Psoas muscle (tissue), 8 donors: Measurements from ENCODE around the gene TTC24. TPM values are rescaled to one million over a fixed set of nuclear protein-coding genes. Genes with fewer than 3 reads are reported as not detected.
A peak's percentile ranks its signal among the peaks of the same experiment; 100 is the strongest.

Source experiments
- ATAC-seq, 4 donors: fragments of 200-7000 bp; cut with Tn5 transposase; one replicate each; pipeline ENCODE4 v1.9.1; 2020; ENCODE audit warnings: moderate library complexity in 3 of 4, mild to moderate bottlenecking in 2 of 4
- DNase-seq, 2 donors: peaks; one replicate each; pipeline ENCODE4 v3.0.0-alpha.2; 2020
- H3K27ac ChIP-seq: fragments of 200-600 bp; one replicate; pipeline ENCODE4 v1.8.0; 2022
- H3K27me3 ChIP-seq, 3 donors: fragments of 200-600 bp in 1 of 3; one replicate each; pipeline versions ENCODE4 v1.6.1 to v1.8.0; 2013 to 2022; ENCODE audit warnings: low read length in 2 of 3, mild to moderate bottlenecking in 2 of 3, moderate library complexity in 1 of 3; ENCODE audit not compliant: insufficient read depth in 3 of 3
- H3K36me3 ChIP-seq, 2 donors: fragments of 200-600 bp in 1 of 2; one replicate each; pipeline versions ENCODE4 v1.6.1 to v1.8.0; 2013 to 2022; ENCODE audit warnings: low read depth in 1 of 2, mild to moderate bottlenecking in 1 of 2, moderate library complexity in 1 of 2; ENCODE audit not compliant: insufficient read depth in 1 of 2
- H3K4me1 ChIP-seq: fragments of 200-600 bp; one replicate; pipeline ENCODE4 v1.8.0; 2022
- H3K4me3 ChIP-seq: fragments of 200-600 bp; one replicate; pipeline ENCODE4 v1.8.0; 2022; ENCODE audit warnings: mild to moderate bottlenecking
- H3K9me3 ChIP-seq: fragments of 200-600 bp; one replicate; pipeline ENCODE4 v1.8.0; 2022
- WGBS, 3 donors: extraction: QIAGEN DNeasy Blood & Tissue Kit; methylation state at CpG; one replicate each; pipeline versions ENCODE4 v1.1.6 to v1.1.7; 2013; 5-methylcytosine and 5-hydroxymethylcytosine counted together
- intact Hi-C, 2 donors: fragments of 100-400 bp; cut with DNase I; formaldehyde crosslinking; loops; one replicate each; pipeline versions ENCODE4 v1.11.0 to v1.14.2; 2022
- polyA plus RNA-seq, 3 donors: library from polyadenylated mRNA; stranded (reverse); fragments of 200-250 nt; gene quantifications; one replicate each; pipeline ENCODE4 v1.2.3, GENCODE V29; 2013
- total RNA-seq, 4 donors: library from RNA; stranded (reverse); fragmentation: NEBNext Ultra II Directional in 2 of 4; extraction: Animal tissue kit (Norgen Biotek cat#: 25700) in 2 of 4; gene quantifications; one replicate each; pipeline versions ENCODE4 v1.2.1 to v1.2.4, GENCODE V29; 2021 to 2023
- TF ChIP-seq, protein P1 (sequence below): fragments of 200-600 bp; IDR thresholded peaks from one replicate; pipeline ENCODE4 v1.8.0; 2022; ENCODE audit warnings: antibody characterized with exemption
- donor health status: healthy with polysubstance abuse.
- donor health status: DM: no; HTN: no; CAD: no; lungs with moderate emphysema.
- donor health status: Bipolar disorder and iron deficiency.
- donor health status: healthy.
- donor health status: DM: yes; HTN: yes; CAD: no.
- donor health status: DM: no; HTN: no; CAD: no.
- donor health status: DM: no; HTN: no; CAD: no.
- donor health status: DM: yes; HTN: yes; CAD: no.

The TTC24 gene
- total and polyA plus RNA-seq, 7 donors, result 0.12 to 0.69 (median 0.13) TPM; not detected in 4

DNA sequence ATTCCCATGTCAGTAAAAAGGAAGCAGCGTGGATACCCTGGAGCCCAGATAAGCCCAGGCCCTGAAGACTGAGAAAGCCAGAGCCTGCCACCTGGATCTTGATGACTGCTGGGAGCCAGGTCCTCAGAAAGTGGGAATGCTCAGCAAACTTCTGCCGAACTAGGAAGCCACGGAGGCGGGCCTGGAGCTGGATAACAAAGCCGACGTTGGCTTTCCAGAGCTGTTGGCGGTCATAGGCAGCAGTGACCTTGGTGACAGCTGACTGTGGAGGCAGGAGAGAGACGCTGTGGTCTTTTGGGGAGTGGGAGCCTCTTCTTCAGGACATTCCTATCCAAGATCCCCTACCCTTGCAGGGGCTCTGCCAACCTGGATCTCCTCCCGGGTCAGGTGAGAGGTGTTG is 31.5 kb upstream of the TTC24 start:
- intact Hi-C loops, result loop anchor here in 1 of 2 donors (10.0 kb wide), 1 partner anchor 183 kb away; the partner anchor contains the start of gene RHBG
- ATAC-seq, result no peak

DNA sequence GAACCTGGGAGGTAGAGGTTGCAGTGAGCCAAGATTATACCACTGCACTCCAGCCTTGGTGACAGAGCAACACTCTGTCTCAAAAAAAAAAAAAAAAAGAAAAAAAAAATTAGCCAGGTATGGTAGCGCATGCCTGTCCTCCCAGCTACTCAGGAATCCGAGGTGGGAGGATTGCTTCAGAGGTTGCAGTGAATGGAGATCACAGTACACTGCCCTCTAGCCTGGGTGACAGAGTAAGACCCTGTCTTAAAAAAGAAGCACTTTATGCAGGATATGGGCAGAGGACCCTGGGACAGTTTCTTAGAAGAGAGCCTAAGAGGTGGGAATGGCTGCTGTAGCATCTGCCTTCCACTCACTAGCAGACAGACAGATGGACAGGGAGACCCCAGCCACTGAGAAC is 30.1 kb upstream of the TTC24 start:
- Histone ChIP-seq H3K9me3 (no peaks in the 10 kb centered on the region), H3K27ac (no peak overlapping the region), H3K36me3 (no peaks in the 10 kb centered on the region), H3K27me3 (no peaks in the 10 kb centered on the region), H3K4me1 (peaks cover 3% of the 10 kb centered on the region), H3K4me3 (no peak overlapping the region)
- ATAC-seq (peak in 2 of 4 donors; percentile 26 to 40), DNase-seq (no peak)
- WGBS, 3 donors, result 72 to 82% (median 76%) methylated on average over 2 of the region's 2 CpGs
- TF ChIP-seq, protein P1, sequence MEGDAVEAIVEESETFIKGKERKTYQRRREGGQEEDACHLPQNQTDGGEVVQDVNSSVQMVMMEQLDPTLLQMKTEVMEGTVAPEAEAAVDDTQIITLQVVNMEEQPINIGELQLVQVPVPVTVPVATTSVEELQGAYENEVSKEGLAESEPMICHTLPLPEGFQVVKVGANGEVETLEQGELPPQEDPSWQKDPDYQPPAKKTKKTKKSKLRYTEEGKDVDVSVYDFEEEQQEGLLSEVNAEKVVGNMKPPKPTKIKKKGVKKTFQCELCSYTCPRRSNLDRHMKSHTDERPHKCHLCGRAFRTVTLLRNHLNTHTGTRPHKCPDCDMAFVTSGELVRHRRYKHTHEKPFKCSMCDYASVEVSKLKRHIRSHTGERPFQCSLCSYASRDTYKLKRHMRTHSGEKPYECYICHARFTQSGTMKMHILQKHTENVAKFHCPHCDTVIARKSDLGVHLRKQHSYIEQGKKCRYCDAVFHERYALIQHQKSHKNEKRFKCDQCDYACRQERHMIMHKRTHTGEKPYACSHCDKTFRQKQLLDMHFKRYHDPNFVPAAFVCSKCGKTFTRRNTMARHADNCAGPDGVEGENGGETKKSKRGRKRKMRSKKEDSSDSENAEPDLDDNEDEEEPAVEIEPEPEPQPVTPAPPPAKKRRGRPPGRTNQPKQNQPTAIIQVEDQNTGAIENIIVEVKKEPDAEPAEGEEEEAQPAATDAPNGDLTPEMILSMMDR, result no peak
- intact Hi-C loops, result loop anchor here in 1 of 2 donors (10.0 kb wide), 1 partner anchor 185 kb away; the partner anchor contains the start of gene RHBG

More for the DNA sequence above, 31.5 kb upstream of the TTC24 start:
- H3K4me1 ChIP-seq, result peaks cover 3% of the 10 kb centered on the region
- DNase-seq, result no peak
- H3K27ac ChIP-seq, result no peak overlapping the region
- H3K36me3 ChIP-seq, result no peaks in the 10 kb centered on the region
- no peaks in the 10 kb centered on the region for H3K27me3 ChIP-seq
- H3K4me3 ChIP-seq, result no peak overlapping the region
- TF ChIP-seq, protein P1, result no peak
- WGBS, 3 donors, result 83 to 88% (median 86%) methylated on average over 9 of the region's 9 CpGs
- no peaks in the 10 kb centered on the region for H3K9me3 ChIP-seq

- Histone ChIP-seq H3K4me3 (no peak overlapping the region), H3K36me3 (no peaks in the 10 kb centered on the region), H3K27ac (no peak overlapping the region), H3K9me3 (no peaks in the 10 kb centered on the region), H3K27me3 (no peaks in the 10 kb centered on the region), H3K4me1 (peaks cover 3% of the 10 kb centered on the region)
- intact Hi-C loops, result loop anchor here in 1 of 2 donors (10.0 kb wide), 1 partner anchor 185 kb away; the partner anchor contains the start of gene RHBG
- TF ChIP-seq, protein P1, result no peak
- ATAC-seq (no peak), DNase-seq (no peak)
- 88 to 90% (median 88%) methylated on average over 1 of the region's 1 CpG for WGBS, 3 donors
Measured at GRCh38 chr1:156549831-156550230, 29.7 kb upstream of the TTC24 start.

DNA sequence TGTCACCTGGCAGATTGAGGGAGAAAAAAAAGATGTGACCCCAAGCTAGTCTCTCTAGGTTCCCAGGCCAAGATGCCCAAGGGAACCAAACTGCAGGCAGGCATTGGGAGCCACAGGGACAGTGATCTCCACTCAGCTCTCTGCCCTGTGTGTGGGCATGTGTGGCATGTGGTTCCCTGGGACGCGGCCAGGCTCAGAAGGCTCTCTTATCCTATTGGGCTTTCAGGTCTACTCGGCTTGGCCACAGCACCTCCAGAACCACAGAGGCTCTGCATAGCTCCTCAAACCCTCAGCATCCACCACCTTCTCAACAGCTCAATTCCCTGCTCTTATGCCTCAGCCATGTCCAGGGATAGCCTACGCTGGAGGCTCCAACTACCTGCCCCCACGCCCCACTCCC is 29.2 kb upstream of the TTC24 start:
- DNase-seq, result no peak
- peak in 3 of 4 donors; percentile 28 to 53 (median 35) for ATAC-seq
- Histone ChIP-seq H3K27me3 (no peaks in the 10 kb centered on the region), H3K36me3 (no peaks in the 10 kb centered on the region), H3K4me3 (no peak overlapping the region), H3K9me3 (no peaks in the 10 kb centered on the region), H3K4me1 (peaks cover 3% of the 10 kb centered on the region), H3K27ac (no peak overlapping the region)
- intact Hi-C loops, result no loop called here
- TF ChIP-seq, protein P1, result no peak
- WGBS, 3 donors, result 67 to 88% (median 70%) methylated on average over 5 of the region's 5 CpGs
